Nephron (organoid): ENCODE measurements around the gene OPRM1.

Experiments used
- H3K27ac Mint-ChIP-seq, 3 experiments: 2 replicates each; pipeline ENCODE4 v1.8.0; 2020; ENCODE audit warnings: mixed read lengths in 3 of 3, mild to moderate bottlenecking in 2 of 3, moderate library complexity in 1 of 3
- H3K27me3 Mint-ChIP-seq: 2 replicates; pipeline ENCODE4 v1.8.0; 2021; ENCODE audit warnings: low read depth, mild to moderate bottlenecking, moderate library complexity, mixed read lengths
- H3K36me3 Mint-ChIP-seq: 2 replicates; pipeline ENCODE4 v1.8.0; 2020; ENCODE audit warnings: low read depth, mixed read lengths
- H3K4me1 Mint-ChIP-seq: 2 replicates; pipeline ENCODE4 v1.8.0; 2020; ENCODE audit warnings: mixed read lengths
- H3K4me3 Mint-ChIP-seq, 3 experiments: 2 replicates each; pipeline ENCODE4 v1.8.0; 2020; ENCODE audit warnings: mild to moderate bottlenecking in 3 of 3, mixed read lengths in 3 of 3, moderate library complexity in 2 of 3
- H3K9me3 Mint-ChIP-seq: 2 replicates; pipeline ENCODE4 v1.8.0; 2020; ENCODE audit warnings: mixed read lengths
- TF ChIP-seq, protein P1 (sequence below), 3 experiments: fragments of 200-600 bp; sonication (generic); IDR thresholded peaks; one replicate each; pipeline ENCODE4 v1.5.0; 2021; ENCODE audit warnings: antibody characterized with exemption in 3 of 3; ENCODE audit not compliant: unreplicated experiment in 3 of 3

OPRM1 gene

GRCh38 chr6:154226461-154226860 is 187.4 kb downstream of the OPRM1 start:
- no peak overlapping the region for H3K27ac Mint-ChIP-seq
- H3K4me1 Mint-ChIP-seq: no peaks in the 10 kb centered on the region

GRCh38 chr6:154227862-154228520 is 189.0 kb downstream of the OPRM1 start:
- Mint-ChIP-seq H3K27ac (no peak overlapping the region), H3K27me3 (peaks cover 4% of the 10 kb centered on the region), H3K4me1 (no peaks in the 10 kb centered on the region), H3K36me3 (no peaks in the 10 kb centered on the region), H3K4me3 (no peak overlapping the region), H3K9me3 (no peaks in the 10 kb centered on the region)
- TF ChIP-seq, protein P1, sequence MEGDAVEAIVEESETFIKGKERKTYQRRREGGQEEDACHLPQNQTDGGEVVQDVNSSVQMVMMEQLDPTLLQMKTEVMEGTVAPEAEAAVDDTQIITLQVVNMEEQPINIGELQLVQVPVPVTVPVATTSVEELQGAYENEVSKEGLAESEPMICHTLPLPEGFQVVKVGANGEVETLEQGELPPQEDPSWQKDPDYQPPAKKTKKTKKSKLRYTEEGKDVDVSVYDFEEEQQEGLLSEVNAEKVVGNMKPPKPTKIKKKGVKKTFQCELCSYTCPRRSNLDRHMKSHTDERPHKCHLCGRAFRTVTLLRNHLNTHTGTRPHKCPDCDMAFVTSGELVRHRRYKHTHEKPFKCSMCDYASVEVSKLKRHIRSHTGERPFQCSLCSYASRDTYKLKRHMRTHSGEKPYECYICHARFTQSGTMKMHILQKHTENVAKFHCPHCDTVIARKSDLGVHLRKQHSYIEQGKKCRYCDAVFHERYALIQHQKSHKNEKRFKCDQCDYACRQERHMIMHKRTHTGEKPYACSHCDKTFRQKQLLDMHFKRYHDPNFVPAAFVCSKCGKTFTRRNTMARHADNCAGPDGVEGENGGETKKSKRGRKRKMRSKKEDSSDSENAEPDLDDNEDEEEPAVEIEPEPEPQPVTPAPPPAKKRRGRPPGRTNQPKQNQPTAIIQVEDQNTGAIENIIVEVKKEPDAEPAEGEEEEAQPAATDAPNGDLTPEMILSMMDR (IDR thresholded peaks at IDR 0.05; ENCODE audit: unreplicated experiment in 3 of 3): no peak

More at GRCh38 chr6:154226461-154226860, 187.4 kb downstream of the OPRM1 start:
- TF ChIP-seq, protein P1 (IDR thresholded peaks at IDR 0.05; ENCODE audit: unreplicated experiment in 3 of 3): no peak
- Mint-ChIP-seq H3K9me3 (no peaks in the 10 kb centered on the region), H3K4me3 (no peak overlapping the region), H3K36me3 (no peaks in the 10 kb centered on the region), H3K27me3 (peaks cover 4% of the 10 kb centered on the region)

- peaks cover 4% of the 10 kb centered on the region for H3K27me3 Mint-ChIP-seq
- H3K9me3 Mint-ChIP-seq: no peaks in the 10 kb centered on the region
- no peak overlapping the region for H3K27ac Mint-ChIP-seq
- TF ChIP-seq, protein P1 (IDR thresholded peaks at IDR 0.05; ENCODE audit: unreplicated experiment in 3 of 3): no peak
- no peaks in the 10 kb centered on the region for H3K36me3 Mint-ChIP-seq
- H3K4me3 Mint-ChIP-seq: no peak overlapping the region
- no peaks in the 10 kb centered on the region for H3K4me1 Mint-ChIP-seq
Measured at GRCh38 chr6:154228521-154228905, 189.5 kb downstream of the OPRM1 start.

GRCh38 chr6:154229786-154230185 is 190.7 kb downstream of the OPRM1 start:
- TF ChIP-seq, protein P1 (IDR thresholded peaks at IDR 0.05; ENCODE audit: unreplicated experiment in 3 of 3): no peak
- Mint-ChIP-seq H3K4me1 (no peaks in the 10 kb centered on the region), H3K9me3 (no peaks in the 10 kb centered on the region), H3K4me3 (no peak overlapping the region), H3K27ac (no peak overlapping the region), H3K27me3 (peaks cover 4% of the 10 kb centered on the region), H3K36me3 (no peaks in the 10 kb centered on the region)

DNA sequence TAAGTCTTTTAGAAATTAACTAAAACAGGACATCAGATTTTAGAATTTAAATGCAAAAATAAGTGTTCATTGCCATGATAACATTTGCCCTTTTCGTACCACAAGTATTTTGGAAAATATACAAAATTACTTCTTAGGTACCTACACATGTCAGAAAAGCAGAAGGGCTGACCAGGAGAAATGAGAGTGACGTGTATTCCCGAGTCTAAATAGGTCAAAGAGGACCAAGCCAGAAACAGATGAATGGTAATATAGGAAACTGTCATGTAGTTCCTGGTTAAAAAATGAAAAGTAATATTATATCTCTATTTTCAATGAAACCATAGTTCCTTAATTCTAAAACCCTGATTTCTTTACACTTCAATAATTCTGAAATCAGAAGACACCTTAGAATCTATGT is 191.4 kb downstream of the OPRM1 start:
- Mint-ChIP-seq H3K27ac (no peak overlapping the region), H3K4me3 (no peak overlapping the region), H3K9me3 (no peaks in the 10 kb centered on the region), H3K4me1 (no peaks in the 10 kb centered on the region), H3K27me3 (peaks cover 4% of the 10 kb centered on the region), H3K36me3 (no peaks in the 10 kb centered on the region)
- TF ChIP-seq, protein P1 (IDR thresholded peaks at IDR 0.05; ENCODE audit: unreplicated experiment in 3 of 3): no peak

GRCh38 chr6:154230910-154231595 is 192.0 kb downstream of the OPRM1 start:
- Mint-ChIP-seq H3K27me3 (peaks cover 4% of the 10 kb centered on the region), H3K9me3 (no peaks in the 10 kb centered on the region), H3K27ac (no peak overlapping the region), H3K4me1 (peaks cover 2% of the 10 kb centered on the region), H3K4me3 (no peak overlapping the region), H3K36me3 (no peaks in the 10 kb centered on the region)
- TF ChIP-seq, protein P1 (IDR thresholded peaks at IDR 0.05; ENCODE audit: unreplicated experiment in 3 of 3): no peak
